SH-SY5Y (cell line): ENCODE data around the gene P2RY8.

Source experiments
- GATA2 ChIP-seq: IDR thresholded peaks from 2 replicates; pipeline ENCODE4 v1.6.1; 2011; ENCODE audit warnings: mild to moderate bottlenecking, low read depth, low read length
- GATA3 ChIP-seq: IDR thresholded peaks from 2 replicates; pipeline ENCODE4 v1.6.1; 2011; ENCODE audit warnings: low read depth, mild to moderate bottlenecking, low read length, moderate library complexity

GRCh38 chrX:1483843-1484637 lies 52.9 kb downstream of the P2RY8 start:
- TF ChIP-seq GATA3 (no peak), GATA2 (no peak)
